ENCODE measurements around the gene EGR1. TPM values are rescaled to one million over a fixed set of nuclear protein-coding genes. Genes with fewer than 3 reads are reported as not detected.

EGR1 gene
- total RNA-seq, 4 donors from 2014 or later = 12.0 to 37.3 (median 15.6) TPM

GRCh38 chr5:138438003-138438723, 27.1 kb upstream of the EGR1 start:
- H3K27me3 ChIP-seq = no peaks in the 10 kb centered on the region
- H3K4me1 ChIP-seq = peaks cover 0 to 31% (median 15%) of the 10 kb centered on the region in 3 donors
- H3K27ac ChIP-seq = peak overlapping the region in 3 of 4 donors; percentile 74 to 79 (median 78)
- H3K4me3 ChIP-seq = peak overlapping the region; percentile 40 to 60
- 66 to 75% methylated on average over 4 to 11 of the region's 11 CpGs for WGBS, 2 donors (ENCODE audit: low coverage in 1 of 2)
- TF ChIP-seq EP300 (IDR thresholded peaks at IDR 0.05) (no peak), CTCF (IDR thresholded peaks at IDR 0.05) (no peak), POLR2AphosphoS5 (IDR thresholded peaks at IDR 0.05) (no peak), POLR2A (IDR thresholded peaks at IDR 0.05) (no peak)
- ATAC-seq = no peak
- H3K9me3 ChIP-seq = no peaks in the 10 kb centered on the region
- H3K36me3 ChIP-seq = peaks cover 0 to 44% of the 10 kb centered on the region in 2 donors

DNA sequence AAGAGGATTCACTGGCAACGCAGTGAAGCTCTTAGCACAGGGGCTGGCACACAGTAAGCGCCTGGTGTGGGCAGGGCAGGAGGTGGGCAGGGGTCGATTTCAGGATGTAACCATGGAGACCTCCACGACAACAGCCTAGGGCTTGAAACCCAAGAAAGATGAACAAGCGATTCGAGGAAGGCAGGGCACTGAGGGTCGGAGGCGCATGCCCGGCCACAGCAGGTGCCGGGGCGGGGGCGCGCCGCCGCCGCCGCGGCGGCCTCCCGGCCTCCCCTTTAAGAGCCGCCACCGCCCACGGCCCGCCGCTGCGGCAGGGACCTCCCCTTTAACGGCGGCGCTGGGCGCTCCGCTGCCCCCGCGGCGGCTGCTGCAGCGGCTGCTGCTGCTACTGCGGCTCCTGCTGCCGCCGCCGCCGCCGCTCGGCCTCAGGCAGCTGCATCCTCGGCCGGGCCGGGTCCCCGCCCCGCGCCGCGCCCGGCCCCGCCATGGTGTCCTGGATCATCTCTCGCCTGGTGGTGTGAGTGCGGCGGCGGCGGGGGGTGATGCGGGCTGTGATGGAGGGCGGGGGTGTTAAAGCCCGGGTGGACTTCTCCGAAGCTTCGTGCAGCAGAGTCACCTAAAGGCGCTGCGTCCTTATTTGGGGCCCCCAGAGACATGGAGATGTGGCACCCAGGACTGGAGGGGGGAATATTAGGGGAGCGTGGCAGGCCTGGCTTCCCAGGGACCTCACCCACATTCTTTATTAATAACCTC, 26.4 kb upstream of the EGR1 start, which contains the start of gene REEP2:
Gene REEP2 (plus strand): TSS at position 334 of the 753 bp plus-strand sequence. CDS start 152 bp downstream, at position 486.
- no peaks in the 10 kb centered on the region for H3K9me3 ChIP-seq
- ATAC-seq = peak; percentile 78
- peak within 1 kb of the TSS; percentile 40 to 60 for H3K4me3 ChIP-seq
- peaks cover 0 to 31% (median 15%) of the 10 kb centered on the region in 3 donors for H3K4me1 ChIP-seq
- peaks cover 0 to 37% of the 10 kb centered on the region in 2 donors for H3K36me3 ChIP-seq
- no peaks in the 10 kb centered on the region for H3K27me3 ChIP-seq
- peak within 1 kb of the TSS; percentile 0 to 79 (median 76) for H3K27ac ChIP-seq
- no peak for TF ChIP-seq EP300 (IDR thresholded peaks at IDR 0.05)
- TF ChIP-seq POLR2AphosphoS5 (IDR thresholded peaks at IDR 0.05) = no peak
- peak in 1 of 2 donors; percentile 10 for TF ChIP-seq POLR2A (IDR thresholded peaks at IDR 0.05)
- TF ChIP-seq CTCF (IDR thresholded peaks at IDR 0.05) = peak in 2 of 4 experiments; percentile 31 to 32
- 0 to 10% methylated on average over 2 of the region's 65 CpGs for WGBS, 2 donors (ENCODE audit: low coverage in 1 of 2)

- TF ChIP-seq POLR2AphosphoS5 (IDR thresholded peaks at IDR 0.05) (no peak), CTCF (IDR thresholded peaks at IDR 0.05) (peak in 1 of 4 experiments; percentile 7)
- Histone ChIP-seq H3K9me3 (no peaks in the 10 kb centered on the region), H3K36me3 (peaks cover 0 to 36% of the 10 kb centered on the region in 2 donors), H3K27ac (peak overlapping the region; percentile 0 to 79 (median 76)), H3K4me1 (peaks cover 0 to 31% (median 15%) of the 10 kb centered on the region in 3 donors), H3K4me3 (peak overlapping the region; percentile 40 to 60), H3K27me3 (no peaks in the 10 kb centered on the region)
- 0 to 16% methylated on average over 1 to 5 of the region's 20 CpGs for WGBS, 2 donors (ENCODE audit: low coverage in 1 of 2)
- ATAC-seq = peak; percentile 21
These were observed 25.7 kb upstream of the EGR1 start for GRCh38 chr5:138439477-138440158.

GRCh38 chr5:138440159-138441073, 24.9 kb upstream of the EGR1 start:
- Histone ChIP-seq H3K4me3 (peak overlapping the region; percentile 40 to 60), H3K27ac (peak overlapping the region; percentile 0 to 79 (median 76))
- no peak for ATAC-seq

More at GRCh38 chr5:138440159-138441073, 24.9 kb upstream of the EGR1 start:
- peaks cover 0 to 31% (median 15%) of the 10 kb centered on the region in 3 donors for H3K4me1 ChIP-seq
- peaks cover 0 to 33% of the 10 kb centered on the region in 2 donors for H3K36me3 ChIP-seq
- TF ChIP-seq POLR2A (IDR thresholded peaks at IDR 0.05) (no peak), EP300 (IDR thresholded peaks at IDR 0.05) (no peak), CTCF (IDR thresholded peaks at IDR 0.05) (no peak), POLR2AphosphoS5 (IDR thresholded peaks at IDR 0.05) (no peak)
- 68 to 69% methylated on average over 3 to 10 of the region's 17 CpGs for WGBS, 2 donors (ENCODE audit: low coverage in 1 of 2)
- no peaks in the 10 kb centered on the region for H3K9me3 ChIP-seq
- H3K27me3 ChIP-seq = no peaks in the 10 kb centered on the region
